IMR-90 (cell line): Measurements from ENCODE around the gene OR10J1. TPM values are rescaled to one million over a fixed set of nuclear protein-coding genes. Genes with fewer than 3 reads are reported as not detected.

Source experiments
- ATAC-seq: fragments of 200-7000 bp; cut with Tn5 transposase; 2 replicates; pipeline ENCODE4 v1.9.1; 2020; ENCODE audit warnings: low read depth, mild to moderate bottlenecking, moderate library complexity
- BruUV-seq: library from RNA; stranded (reverse); fragments of 400-500 nt; replicated peaks from 2 replicates; lab custom pipeline; 2021; lab: Mats Ljungman, UMichigan
- CTCF ChIA-PET: fragments of 300-600 bp; formaldehyde crosslinking; extraction: SDS; loops from one replicate; lab custom pipeline; 2021; ENCODE audit warnings: antibody characterized with exemption; lab: Yijun Ruan, JAX
- POLR2A ChIA-PET: fragments of 300-600 bp; sonication (Branson Sonifier 250); formaldehyde crosslinking; loops from one replicate; lab custom pipeline; 2022; ENCODE audit warnings: antibody characterized with exemption; ENCODE audit not compliant: unreplicated experiment; lab: Charles Lee
- DNase-seq: peaks from one replicate; pipeline ENCODE4 v3.0.0; 2013
- H2AFZ ChIP-seq: replicated peaks from 2 replicates; pipeline ENCODE3; 2013; ENCODE audit warnings: low read length, mild to moderate bottlenecking; ENCODE audit not compliant: poor library complexity
- H2AK5ac ChIP-seq: 2 replicates; pipeline ENCODE4 v1.6.1; 2013; ENCODE audit warnings: low read depth, low read length, inconsistent platforms
- H2AK9ac ChIP-seq: replicated peaks from 2 replicates; pipeline ENCODE3; 2013; ENCODE audit warnings: mild to moderate bottlenecking, low read depth, low read length, moderate library complexity; ENCODE audit not compliant: poor library complexity
- H2BK120ac ChIP-seq: 2 replicates; pipeline ENCODE4 v1.6.1; 2013; ENCODE audit warnings: low read depth, low read length, inconsistent platforms
- H2BK15ac ChIP-seq: 3 replicates; pipeline ENCODE4 v1.6.1; 2013; ENCODE audit warnings: low read depth, low read length, inconsistent platforms
- H2BK20ac ChIP-seq: 2 replicates; pipeline ENCODE4 v1.6.1; 2013; ENCODE audit warnings: low read depth, mild to moderate bottlenecking, inconsistent platforms, low read length, moderate library complexity
- H2BK5ac ChIP-seq: 2 replicates; pipeline ENCODE4 v1.6.1; 2013; ENCODE audit warnings: mild to moderate bottlenecking, low read depth, low read length, inconsistent platforms; ENCODE audit not compliant: poor library complexity, severe bottlenecking
- H3K14ac ChIP-seq: replicated peaks from 2 replicates; pipeline ENCODE4 v1.6.1; 2013; ENCODE audit warnings: low read depth, low read length, inconsistent platforms
- H3K18ac ChIP-seq: 2 replicates; pipeline ENCODE4 v1.6.1; 2013; ENCODE audit warnings: low read depth, low read length, control low read depth
- H3K23ac ChIP-seq: 2 replicates; pipeline ENCODE4 v1.6.1; 2013; ENCODE audit warnings: low read depth, low read length, inconsistent platforms
- H3K27ac ChIP-seq: 2 replicates; pipeline ENCODE4 v1.5.1; 2013; ENCODE audit warnings: mild to moderate bottlenecking, control low read depth, low read length; ENCODE audit not compliant: insufficient read depth
- H3K27me3 ChIP-seq: 2 replicates; pipeline ENCODE4 v1.6.1; 2013; ENCODE audit warnings: low read length; ENCODE audit not compliant: control insufficient read depth, insufficient read depth
- H3K36me3 ChIP-seq: 2 replicates; pipeline ENCODE4 v1.6.1; 2013; ENCODE audit warnings: low read length, mixed read lengths; ENCODE audit not compliant: control insufficient read depth, insufficient read depth
- H3K4ac ChIP-seq: 2 replicates; pipeline ENCODE4 v1.6.1; 2013; ENCODE audit warnings: low read depth, low read length, inconsistent platforms
- H3K4me1 ChIP-seq: 2 replicates; pipeline ENCODE4 v1.6.1; 2013; ENCODE audit warnings: low read length, mixed read lengths; ENCODE audit not compliant: control insufficient read depth, insufficient read depth
- H3K4me2 ChIP-seq: 2 replicates; pipeline ENCODE4 v1.6.1; 2013; ENCODE audit warnings: low read depth, mild to moderate bottlenecking, control low read depth, low read length, moderate library complexity
- H3K4me3 ChIP-seq: 2 replicates; pipeline ENCODE4 v1.5.1; 2013; ENCODE audit warnings: low read depth, mild to moderate bottlenecking, control low read depth, low read length, moderate library complexity; ENCODE audit not compliant: insufficient read depth
- H3K56ac ChIP-seq: 2 replicates; pipeline ENCODE4 v1.6.1; 2013; ENCODE audit warnings: low read length, inconsistent platforms; ENCODE audit not compliant: insufficient read depth; ENCODE audit errors: extremely low read depth
- H3K79me1 ChIP-seq, 2 experiments: 2 replicates each; pipeline ENCODE4 v1.6.1; 2013; ENCODE audit warnings: low read length in 2 of 2, inconsistent platforms in 1 of 2, low read depth in 1 of 2
- H3K9ac ChIP-seq: 2 replicates; pipeline ENCODE4 v1.6.1; 2013; ENCODE audit warnings: low read depth, low read length, control low read depth
- H3K9me1 ChIP-seq: 2 replicates; pipeline ENCODE4 v1.6.1; 2013; ENCODE audit warnings: low read length, inconsistent platforms; ENCODE audit not compliant: insufficient read depth
- H3K9me3 ChIP-seq: 2 replicates; pipeline ENCODE4 v1.6.1; 2013; ENCODE audit warnings: low read length; ENCODE audit not compliant: control insufficient read depth, insufficient read depth
- H4K20me1 ChIP-seq: 2 replicates; pipeline ENCODE4 v1.6.1; 2013; ENCODE audit warnings: low read length, inconsistent platforms; ENCODE audit not compliant: insufficient read depth
- H4K5ac ChIP-seq: 2 replicates; pipeline ENCODE4 v1.6.1; 2013; ENCODE audit warnings: mild to moderate bottlenecking, low read depth, low read length, control low read depth
- H4K8ac ChIP-seq, 2 experiments: 2 replicates each; pipeline ENCODE4 v1.6.1; 2013; ENCODE audit warnings: low read depth in 2 of 2, low read length in 2 of 2, control low read depth in 1 of 2, inconsistent platforms in 1 of 2
- H4K91ac ChIP-seq: 2 replicates; pipeline ENCODE4 v1.6.1; 2013; ENCODE audit warnings: low read depth, low read length, inconsistent platforms; ENCODE audit not compliant: insufficient read depth
- BHLHE40 ChIP-seq: fragments of 150-350 bp; IDR thresholded peaks from 2 replicates; pipeline ENCODE4 v1.6.1; 2016; ENCODE audit warnings: mild to moderate bottlenecking, low read depth, low read length
- CEBPB ChIP-seq: IDR thresholded peaks from 2 replicates; pipeline ENCODE4 v1.6.1; 2012; ENCODE audit warnings: low read depth, low read length, improper control_type of control experiment
- CHD1 ChIP-seq: IDR thresholded peaks from 2 replicates; pipeline ENCODE4 v1.6.1; 2012; ENCODE audit warnings: low read depth, low read length, improper control_type of control experiment
- CTCF ChIP-seq: conservative IDR thresholded peaks from 2 replicates; pipeline ENCODE4 v1.5.1; 2012; ENCODE audit warnings: mild to moderate bottlenecking, low read depth, low read length, improper control_type of control experiment
- ELK1 ChIP-seq: fragments of 150-350 bp; IDR thresholded peaks from 2 replicates; pipeline ENCODE4 v1.6.1; 2016; ENCODE audit warnings: low read depth, mild to moderate bottlenecking, low read length, moderate library complexity, borderline replicate concordance
- FOS ChIP-seq: fragments of 150-350 bp; IDR thresholded peaks from 2 replicates; pipeline ENCODE4 v1.6.1; 2016; ENCODE audit warnings: low read depth, low read length
- MAFK ChIP-seq: IDR thresholded peaks from 2 replicates; pipeline ENCODE4 v1.6.1; 2012; ENCODE audit warnings: low read depth, low read length, improper control_type of control experiment
- MAZ ChIP-seq: IDR thresholded peaks from 2 replicates; pipeline ENCODE4 v1.6.1; 2012; ENCODE audit warnings: low read depth, mild to moderate bottlenecking, low read length, improper control_type of control experiment, moderate library complexity, borderline replicate concordance
- MXI1 ChIP-seq: IDR thresholded peaks from 2 replicates; pipeline ENCODE4 v1.6.1; 2012; ENCODE audit warnings: low read depth, mild to moderate bottlenecking, low read length, moderate library complexity, borderline replicate concordance
- NFE2L2 ChIP-seq: fragments of 150-350 bp; IDR thresholded peaks from 2 replicates; pipeline ENCODE4 v1.6.1; 2016; ENCODE audit warnings: low read depth, mild to moderate bottlenecking, low read length
- RAD21 ChIP-seq: IDR thresholded peaks from 2 replicates; pipeline ENCODE4 v1.6.1; 2012; ENCODE audit warnings: low read length, improper control_type of control experiment
- RCOR1 ChIP-seq: IDR thresholded peaks from 2 replicates; pipeline ENCODE4 v1.6.1; 2012; ENCODE audit warnings: mild to moderate bottlenecking, low read length, improper control_type of control experiment; ENCODE audit not compliant: insufficient replicate concordance
- USF2 ChIP-seq: fragments of 150-350 bp; IDR thresholded peaks from 2 replicates; pipeline ENCODE4 v1.6.1; 2017; ENCODE audit warnings: mild to moderate bottlenecking, antibody characterized with exemption, low read length, low read depth
- WGBS, 2 experiments: methylation state at CpG; one replicate each; pipeline versions ENCODE4 v1.1.5 to v1.1.7; 2013; ENCODE audit warnings: missing lambda C conversion rate in 2 of 2; ENCODE audit not compliant: insufficient read length in 1 of 2; ENCODE audit errors: extremely low coverage in 2 of 2; 5-methylcytosine and 5-hydroxymethylcytosine counted together
- dilution Hi-C: fragments of 300-500 bp; cut with HindIII; formaldehyde crosslinking; loops from one replicate; pipeline ENCODE4 v1.14.3; 2018; ENCODE audit warnings: low sequenced_read_pairs; ENCODE audit not compliant: unreplicated experiment
- in situ Hi-C: fragments of 300-500 bp; cut with MboI; formaldehyde crosslinking; loops from 3 replicates; pipeline ENCODE4 v1.14.3; 2019; ENCODE audit warnings: low sequenced_read_pairs, inconsistent platforms, mixed read lengths
- intact Hi-C: fragments of 100-400 bp; cut with micrococcal nuclease; formaldehyde crosslinking; loops from 2 replicates; pipeline ENCODE4 v1.10.0; 2022
- polyA plus RNA-seq, 3 experiments: library from polyadenylated mRNA; depleted of rRNA; stranded (reverse); fragments of >200 nt; gene quantifications; 2 replicates each; pipeline ENCODE4 v1.2.3, GENCODE V29; 2012; ENCODE audit warnings: low replicate concordance in 1 of 3
- total RNA-seq: library from RNA; depleted of rRNA; stranded (reverse); fragments of >200 nt; gene quantifications from 2 replicates; pipeline ENCODE4 v1.2.3, GENCODE V29; 2012

OR10J1 gene
- total and polyA plus RNA-seq, 2 of the 4 experiments (the other 2 are of a cell fraction) = not detected

GRCh38 chr1:159429074-159429861 lies 10.3 kb upstream of the OR10J1 start (continued):
- no peak for TF ChIP-seq RAD21

- Histone ChIP-seq H2BK5ac (no peak overlapping the region), H3K36me3 (no peaks in the 10 kb centered on the region), H2AK5ac (no peak overlapping the region), H4K91ac (no peak overlapping the region), H3K4me3 (no peak overlapping the region), H3K9me3 (peaks cover 12% of the 10 kb centered on the region), H2AK9ac (no peak overlapping the region), H3K79me1 (no peaks in the 10 kb centered on the region), H2BK20ac (no peak overlapping the region), H4K20me1 (no peaks in the 10 kb centered on the region), H3K27ac (no peak overlapping the region), H3K4me2 (no peak overlapping the region), H3K4ac (no peak overlapping the region), H3K18ac (no peak overlapping the region), H3K9me1 (no peaks in the 10 kb centered on the region), H2AFZ (no peak overlapping the region), H4K8ac (no peak overlapping the region), H3K14ac (no peak overlapping the region), H2BK15ac (no peak overlapping the region), H3K27me3 (no peaks in the 10 kb centered on the region), H3K9ac (no peak overlapping the region), H3K23ac (no peak overlapping the region), H2BK120ac (no peak overlapping the region), H3K56ac (no peak overlapping the region), H3K4me1 (no peaks in the 10 kb centered on the region), H4K5ac (no peak overlapping the region)
- DNase-seq (no peak), ATAC-seq (no peak)
- dilution Hi-C loops (no loop called here), intact Hi-C loops (no loop called here), in situ Hi-C loops (no loop called here)
- ChIA-PET POLR2A (no interaction called here), CTCF (interaction anchor here (0.5 kb wide), 1 partner anchor 228 kb away, joined by 3 read pairs; no protein-coding TSS in a partner anchor)
- no TSS peak for BruUV-seq
- no CpG with 5 or more reads among the region's 6 CpGs for WGBS, 2 experiments
- TF ChIP-seq CHD1 = no peak
- no peak for TF ChIP-seq USF2
- no peak for TF ChIP-seq RCOR1
- TF ChIP-seq MXI1 = no peak
- TF ChIP-seq NFE2L2 = no peak
- no peak for TF ChIP-seq RAD21
- no peak for TF ChIP-seq FOS
- no peak for TF ChIP-seq CTCF
- TF ChIP-seq MAZ = no peak
- no peak for TF ChIP-seq CEBPB
- no peak for TF ChIP-seq BHLHE40
- no peak for TF ChIP-seq MAFK
- no peak for TF ChIP-seq ELK1
Observed at GRCh38 chr1:159430985-159431384, 8.5 kb upstream of the OR10J1 start.
